T-helper 1 cell treated with Interleukin-12 subunit alpha and Interleukin-12 subunit beta and Interleukin-4 antibody, amounts not matched to agents 30 ng/mL and 1 ng/mL, for 36 hours (primary cell): ENCODE measurements around the gene CREG1. TPM values are rescaled to one million over a fixed set of nuclear protein-coding genes. Genes with fewer than 3 reads are reported as not detected.

Experiments
- intact Hi-C: fragments of 100-400 bp; cut with micrococcal nuclease; formaldehyde crosslinking; loops from one replicate; pipeline ENCODE4 v1.15.1; 2024
- total RNA-seq: library from RNA; stranded (reverse); gene quantifications from 2 replicates; pipeline ENCODE4 v1.2.3, GENCODE V29; 2022

Gene CREG1
- total RNA-seq, 1 donor from 2014 or later = 13.7 TPM

GRCh38 chr1:167532964-167533824 is 20.4 kb downstream of the CREG1 start:
- intact Hi-C loops = loop anchor here (1.0 to 5.0 kb wide), 7 partner anchors 15 to 621 kb away; partner anchors contain the start of gene CD247

GRCh38 chr1:167532375-167532774 is 21.2 kb downstream of the CREG1 start:
- intact Hi-C loops = loop anchor here (2.0 to 5.0 kb wide), 3 partner anchors 410 to 620 kb away; no protein-coding TSS in a partner anchor

- intact Hi-C loops = loop anchor here (5.0 kb wide), 2 partner anchors 408 to 618 kb away; no protein-coding TSS in a partner anchor
These were observed 23.6 kb downstream of the CREG1 start for GRCh38 chr1:167529829-167530474.

GRCh38 chr1:167528057-167528728 is 25.4 kb downstream of the CREG1 start:
- intact Hi-C loops = no loop called here

GRCh38 chr1:167526667-167527383 is 26.7 kb downstream of the CREG1 start:
- intact Hi-C loops = no loop called here

GRCh38 chr1:167524651-167525050 is 28.9 kb downstream of the CREG1 start:
- intact Hi-C loops = no loop called here

GRCh38 chr1:167522246-167522645 is 31.3 kb downstream of the CREG1 start:
- intact Hi-C loops = no loop called here

GRCh38 chr1:167520711-167521206 is 32.8 kb downstream of the CREG1 start:
- intact Hi-C loops = no loop called here

GRCh38 chr1:167518331-167518700 is 35.2 kb downstream of the CREG1 start, which contains the start of gene CD247:
TSS of gene CD247 (minus strand) at chr1:167518529. CDS start at chr1:167518465, 64 bp downstream.
- intact Hi-C loops = loop anchor here (1.0 to 10.0 kb wide), 15 partner anchors 9 to 1024 kb away; partner anchors contain the start of genes CREG1, DCAF6, MPC2 and POU2F1

GRCh38 chr1:167517535-167518330 is 35.8 kb downstream of the CREG1 start:
- intact Hi-C loops = loop anchor here (1.0 to 10.0 kb wide), 15 partner anchors 8 to 1023 kb away; partner anchors contain the start of genes CREG1, DCAF6, MPC2 and POU2F1

GRCh38 chr1:167516404-167517388 is 36.9 kb downstream of the CREG1 start:
- intact Hi-C loops = loop anchor here (5.0 to 10.0 kb wide), 3 partner anchors 34 to 1022 kb away; partner anchors contain the start of genes DCAF6 and MPC2

- intact Hi-C loops = loop anchor here (1.0 to 10.0 kb wide), 4 partner anchors 24 to 1021 kb away; partner anchors contain the start of genes DCAF6 and MPC2
These were observed 37.7 kb downstream of the CREG1 start for GRCh38 chr1:167515893-167516321.

GRCh38 chr1:167515461-167515860 is 38.1 kb downstream of the CREG1 start:
- intact Hi-C loops = loop anchor here (1.0 to 10.0 kb wide), 4 partner anchors 23 to 1021 kb away; partner anchors contain the start of genes DCAF6 and MPC2

- intact Hi-C loops = loop anchor here (10.0 kb wide), 1 partner anchor 1019 kb away; no protein-coding TSS in a partner anchor
These were observed 39.3 kb downstream of the CREG1 start for GRCh38 chr1:167514288-167514687.

- intact Hi-C loops = loop anchor here (10.0 kb wide), 1 partner anchor 1017 kb away; no protein-coding TSS in a partner anchor
These were observed 41.4 kb downstream of the CREG1 start for GRCh38 chr1:167512046-167512654.

GRCh38 chr1:167511374-167511986 is 42.1 kb downstream of the CREG1 start:
- intact Hi-C loops = loop anchor here (10.0 kb wide), 1 partner anchor 1017 kb away; no protein-coding TSS in a partner anchor

GRCh38 chr1:167510881-167511280 is 42.7 kb downstream of the CREG1 start:
- intact Hi-C loops = loop anchor here (10.0 kb wide), 1 partner anchor 1016 kb away; no protein-coding TSS in a partner anchor
